ENCODE results near the gene CIPC. TPM values are rescaled to one million over a fixed set of nuclear protein-coding genes. Genes with fewer than 3 reads are reported as not detected.

The CIPC gene
- total RNA-seq, 1 donor from 2014 or later, result 22.5 TPM

DNA sequence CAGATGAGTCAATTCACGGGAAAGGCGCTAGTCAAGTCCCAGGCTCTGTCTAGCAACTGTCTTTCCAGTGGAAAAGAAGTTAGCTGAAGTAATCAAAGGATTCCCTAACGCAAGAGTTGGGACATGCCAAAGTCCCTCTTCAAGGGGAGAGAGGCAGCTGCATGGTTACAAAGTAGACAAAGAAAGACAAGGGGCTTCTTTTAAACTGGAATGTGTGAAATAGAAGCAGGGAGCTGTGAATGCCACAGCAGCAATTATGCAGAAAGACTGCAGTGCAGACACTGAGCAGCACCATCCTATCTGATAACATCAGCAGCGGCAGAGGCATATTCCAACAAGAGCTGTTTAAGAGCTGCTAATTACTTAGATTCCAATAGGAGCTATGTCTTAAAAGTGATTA lies 12.5 kb upstream of the CIPC start:
- Histone ChIP-seq H3K4me3 (peak overlapping the region; percentile 11), H3K9me3 (ENCODE audit: low read depth) (no peaks in the 10 kb centered on the region), H3K4me2 (peak overlapping the region; percentile 61), H3F3A (ENCODE audit: low read depth) (peaks cover 28% of the 10 kb centered on the region), H3K27me3 (no peaks in the 10 kb centered on the region), H3K27ac (peak overlapping the region; percentile 89), H3K4me1 (peaks cover 49% of the 10 kb centered on the region), H3K9ac (no peak overlapping the region), H3K36me3 (no peaks in the 10 kb centered on the region), H4K20me1 (ENCODE audit: low read depth) (no peaks in the 10 kb centered on the region), H3K79me2 (ENCODE audit: low read depth) (no peaks in the 10 kb centered on the region), H2AFZ (replicated peaks) (peak overlapping the region; percentile 80)
- Mint-ChIP-seq H3K4me1 (peaks cover 46% of the 10 kb centered on the region), H3K27ac (peak overlapping the region; percentile 100), H3K27me3 (ENCODE audit: insufficient read depth, low read depth) (no peaks in the 10 kb centered on the region), H3K36me3 (no peaks in the 10 kb centered on the region), H3K9me3 (peaks cover 10% of the 10 kb centered on the region), H3K4me3 (peak overlapping the region; percentile 80)
- DNase-seq (ENCODE audit: low spot score), result peak; percentile 75
- TF ChIP-seq EZH2 (IDR thresholded peaks at IDR 0.05) (no peak), EZH2phosphoT487 (IDR thresholded peaks at IDR 0.05) (no peak)

DNA sequence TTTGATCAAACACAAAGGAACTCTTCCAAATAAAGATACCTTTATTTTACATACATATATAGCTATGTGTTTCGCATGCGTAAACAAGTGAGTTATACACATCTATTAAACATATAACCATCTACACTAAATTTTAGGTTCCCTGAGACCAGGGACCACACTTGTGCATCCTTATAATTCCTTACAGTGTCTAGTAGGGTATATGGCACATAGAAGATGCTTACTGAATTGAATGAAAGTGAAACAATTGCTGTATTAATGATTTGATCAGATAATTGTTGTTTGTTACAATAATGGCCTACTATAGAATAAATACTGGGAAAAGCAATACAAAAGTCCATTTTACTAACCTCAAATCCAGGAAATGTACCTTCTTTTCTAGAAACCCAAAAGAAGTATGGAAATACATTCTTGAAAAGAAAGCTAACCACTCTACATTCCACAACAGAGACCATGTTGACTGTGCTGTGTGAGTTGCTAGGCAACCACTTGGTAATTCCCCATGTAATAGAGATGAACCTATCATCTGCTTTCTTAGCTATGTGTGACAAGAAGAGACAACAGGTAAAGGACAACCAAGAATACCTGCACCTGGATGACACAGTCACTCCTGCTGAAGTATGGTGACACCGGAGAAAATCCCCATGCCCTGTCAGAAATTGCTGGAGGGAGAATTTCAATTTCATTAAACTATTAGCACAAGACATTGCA lies 11.9 kb upstream of the CIPC start:
- peak overlapping the region; percentile 89 for H3K27ac ChIP-seq
- peaks cover 46% of the 10 kb centered on the region for H3K4me1 Mint-ChIP-seq

DNA sequence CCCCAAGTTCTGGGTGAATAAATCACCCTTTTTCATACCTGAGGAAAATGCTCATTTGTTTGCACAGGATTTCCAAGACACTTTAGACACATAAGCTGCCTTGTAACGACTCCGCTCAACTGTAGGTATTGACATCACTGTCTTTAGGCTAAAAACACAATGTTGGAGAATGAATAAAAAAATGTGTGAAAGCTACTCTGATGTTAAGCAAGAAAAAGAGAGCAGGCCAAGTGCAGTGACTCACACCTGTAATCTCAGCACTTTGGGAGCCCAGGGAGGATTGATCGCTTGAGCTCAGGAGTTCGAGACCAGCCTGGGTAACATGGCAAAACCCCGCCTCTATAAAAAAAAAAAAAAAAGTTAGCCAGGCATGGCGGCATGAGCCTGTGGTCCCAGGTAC lies 11.1 kb upstream of the CIPC start:
- no peaks in the 10 kb centered on the region for H3K9me3 ChIP-seq (ENCODE audit: low read depth)
- no peak overlapping the region for H3K4me3 ChIP-seq
- no peak for DNase-seq (ENCODE audit: low spot score)
- no peaks in the 10 kb centered on the region for H4K20me1 ChIP-seq (ENCODE audit: low read depth)
- no peak overlapping the region for H2AFZ ChIP-seq (replicated peaks)
- no peak overlapping the region for H3K27ac ChIP-seq
- Mint-ChIP-seq H3K4me3 (no peak overlapping the region), H3K4me1 (peaks cover 46% of the 10 kb centered on the region), H3K27me3 (ENCODE audit: insufficient read depth, low read depth) (no peaks in the 10 kb centered on the region), H3K9me3 (peaks cover 18% of the 10 kb centered on the region), H3K36me3 (peaks cover 4% of the 10 kb centered on the region), H3K27ac (peak overlapping the region; percentile 96)
- peaks cover 49% of the 10 kb centered on the region for H3K4me1 ChIP-seq
- no peak overlapping the region for H3K4me2 ChIP-seq
- H3K36me3 ChIP-seq, result no peaks in the 10 kb centered on the region
- H3K27me3 ChIP-seq, result no peaks in the 10 kb centered on the region
- no peak for TF ChIP-seq EZH2phosphoT487 (IDR thresholded peaks at IDR 0.05)
- TF ChIP-seq, protein P1, sequence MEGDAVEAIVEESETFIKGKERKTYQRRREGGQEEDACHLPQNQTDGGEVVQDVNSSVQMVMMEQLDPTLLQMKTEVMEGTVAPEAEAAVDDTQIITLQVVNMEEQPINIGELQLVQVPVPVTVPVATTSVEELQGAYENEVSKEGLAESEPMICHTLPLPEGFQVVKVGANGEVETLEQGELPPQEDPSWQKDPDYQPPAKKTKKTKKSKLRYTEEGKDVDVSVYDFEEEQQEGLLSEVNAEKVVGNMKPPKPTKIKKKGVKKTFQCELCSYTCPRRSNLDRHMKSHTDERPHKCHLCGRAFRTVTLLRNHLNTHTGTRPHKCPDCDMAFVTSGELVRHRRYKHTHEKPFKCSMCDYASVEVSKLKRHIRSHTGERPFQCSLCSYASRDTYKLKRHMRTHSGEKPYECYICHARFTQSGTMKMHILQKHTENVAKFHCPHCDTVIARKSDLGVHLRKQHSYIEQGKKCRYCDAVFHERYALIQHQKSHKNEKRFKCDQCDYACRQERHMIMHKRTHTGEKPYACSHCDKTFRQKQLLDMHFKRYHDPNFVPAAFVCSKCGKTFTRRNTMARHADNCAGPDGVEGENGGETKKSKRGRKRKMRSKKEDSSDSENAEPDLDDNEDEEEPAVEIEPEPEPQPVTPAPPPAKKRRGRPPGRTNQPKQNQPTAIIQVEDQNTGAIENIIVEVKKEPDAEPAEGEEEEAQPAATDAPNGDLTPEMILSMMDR (IDR thresholded peaks at IDR 0.05), result no peak
- no peak for TF ChIP-seq EZH2 (IDR thresholded peaks at IDR 0.05)
- H3K79me2 ChIP-seq (ENCODE audit: low read depth), result no peaks in the 10 kb centered on the region
- peaks cover 28% of the 10 kb centered on the region for H3F3A ChIP-seq (ENCODE audit: low read depth)
- H3K9ac ChIP-seq, result no peak overlapping the region

More for the DNA sequence above, 11.9 kb upstream of the CIPC start:
- H3K9me3 ChIP-seq (ENCODE audit: low read depth), result no peaks in the 10 kb centered on the region
- Mint-ChIP-seq H3K27me3 (ENCODE audit: insufficient read depth, low read depth) (no peaks in the 10 kb centered on the region), H3K4me3 (peak overlapping the region; percentile 33), H3K9me3 (peaks cover 14% of the 10 kb centered on the region), H3K36me3 (no peaks in the 10 kb centered on the region), H3K27ac (peak overlapping the region; percentile 96)
- no peak overlapping the region for H2AFZ ChIP-seq (replicated peaks)
- no peaks in the 10 kb centered on the region for H3K27me3 ChIP-seq
- H3K4me2 ChIP-seq, result peak overlapping the region; percentile 61
- peaks cover 28% of the 10 kb centered on the region for H3F3A ChIP-seq (ENCODE audit: low read depth)
- no peaks in the 10 kb centered on the region for H3K36me3 ChIP-seq
- TF ChIP-seq EZH2 (IDR thresholded peaks at IDR 0.05) (no peak), EZH2phosphoT487 (IDR thresholded peaks at IDR 0.05) (no peak)
- TF ChIP-seq, protein P1 (IDR thresholded peaks at IDR 0.05), result no peak
- H3K79me2 ChIP-seq (ENCODE audit: low read depth), result no peaks in the 10 kb centered on the region
- peaks cover 49% of the 10 kb centered on the region for H3K4me1 ChIP-seq
- no peak overlapping the region for H3K9ac ChIP-seq
- no peaks in the 10 kb centered on the region for H4K20me1 ChIP-seq (ENCODE audit: low read depth)
- no peak overlapping the region for H3K4me3 ChIP-seq
- peak; percentile 62 for DNase-seq (ENCODE audit: low spot score)

DNA sequence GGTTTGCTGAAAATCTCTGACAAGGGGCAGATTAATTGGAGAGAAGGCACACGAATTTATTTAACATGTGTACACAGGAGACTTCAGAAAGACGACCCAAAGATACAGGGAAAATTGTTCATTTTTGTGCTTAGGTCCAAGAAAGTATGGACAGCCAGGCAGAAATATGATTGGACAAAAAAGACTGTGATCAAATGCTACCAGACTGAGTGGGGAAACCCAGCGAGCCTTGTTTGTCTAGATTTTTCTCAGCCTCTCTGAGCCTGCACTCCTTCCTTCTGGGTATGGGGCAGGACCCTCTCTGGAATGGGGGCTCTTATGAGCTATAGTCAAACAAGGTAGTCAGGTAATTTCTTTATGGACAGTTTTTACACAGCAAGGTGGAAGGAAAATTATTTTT lies 10.4 kb upstream of the CIPC start:
- Histone ChIP-seq H3K4me2 (no peak overlapping the region), H3F3A (ENCODE audit: low read depth) (peaks cover 28% of the 10 kb centered on the region), H4K20me1 (ENCODE audit: low read depth) (no peaks in the 10 kb centered on the region), H3K4me1 (peaks cover 45% of the 10 kb centered on the region), H3K79me2 (ENCODE audit: low read depth) (no peaks in the 10 kb centered on the region), H2AFZ (replicated peaks) (no peak overlapping the region), H3K9ac (no peak overlapping the region), H3K27ac (no peak overlapping the region), H3K9me3 (ENCODE audit: low read depth) (no peaks in the 10 kb centered on the region), H3K36me3 (no peaks in the 10 kb centered on the region), H3K27me3 (no peaks in the 10 kb centered on the region), H3K4me3 (no peak overlapping the region)
- no peak overlapping the region for H3K4me3 Mint-ChIP-seq
- H3K27ac Mint-ChIP-seq, result peak overlapping the region; percentile 62
- H3K4me1 Mint-ChIP-seq, result peaks cover 43% of the 10 kb centered on the region
- TF ChIP-seq EZH2 (IDR thresholded peaks at IDR 0.05) (no peak), EZH2phosphoT487 (IDR thresholded peaks at IDR 0.05) (no peak)
- TF ChIP-seq, protein P1 (IDR thresholded peaks at IDR 0.05), result no peak
- no peak for DNase-seq (ENCODE audit: low spot score)
- H3K27me3 Mint-ChIP-seq (ENCODE audit: insufficient read depth, low read depth), result no peaks in the 10 kb centered on the region
- peaks cover 18% of the 10 kb centered on the region for H3K9me3 Mint-ChIP-seq
- peaks cover 4% of the 10 kb centered on the region for H3K36me3 Mint-ChIP-seq

All from neural progenitor cell (in vitro differentiated cells).